GM10248 (cell line): ENCODE results near the gene KCTD14.
A peak's percentile ranks its signal among the peaks of the same experiment; 100 is the strongest.

Experiments used
- CTCF ChIA-PET: fragments of 300-600 bp; sonication (Branson Sonifier 250); formaldehyde crosslinking; extraction: SDS; loops from one replicate; lab custom pipeline; 2021; ENCODE audit warnings: antibody characterized with exemption; lab: Yijun Ruan, JAX
- POLR2A ChIA-PET: fragments of 350-650 bp; sonication (Branson Sonifier 250); formaldehyde crosslinking; extraction: SDS; loops from one replicate; lab custom pipeline; 2020; ENCODE audit warnings: antibody characterized with exemption; lab: Yijun Ruan, JAX
- DNase-seq: peaks from one replicate; pipeline ENCODE4 v3.0.0; 2012; ENCODE audit errors: extremely low spot score
- TF ChIP-seq, protein P1 (sequence below): IDR thresholded peaks from 2 replicates; pipeline ENCODE4 v1.5.1; 2012; ENCODE audit warnings: mild to moderate bottlenecking, low read depth; ENCODE audit errors: extremely low read depth, missing control alignments, control extremely low read depth

The KCTD14 gene

DNA sequence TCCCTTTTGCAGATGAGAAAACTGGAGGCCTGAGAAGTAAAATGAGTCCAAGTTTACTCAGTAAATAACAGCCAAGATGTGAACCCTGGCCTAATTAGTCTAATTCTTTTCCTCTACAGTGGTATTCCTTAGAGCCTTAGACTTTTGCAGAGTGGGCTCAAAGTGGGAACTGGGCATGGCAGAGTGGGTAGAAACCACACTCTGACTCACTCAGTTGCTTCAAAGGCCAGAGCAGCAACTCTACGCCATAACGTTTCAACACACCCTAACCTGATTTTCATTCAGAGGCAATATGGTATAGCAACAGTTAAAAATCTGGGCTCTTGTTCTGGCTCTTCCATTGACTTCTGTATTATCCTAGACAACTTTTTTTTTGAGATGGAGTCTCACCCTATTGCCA, 43.4 kb upstream of the KCTD14 start:
- TF ChIP-seq, protein P1, sequence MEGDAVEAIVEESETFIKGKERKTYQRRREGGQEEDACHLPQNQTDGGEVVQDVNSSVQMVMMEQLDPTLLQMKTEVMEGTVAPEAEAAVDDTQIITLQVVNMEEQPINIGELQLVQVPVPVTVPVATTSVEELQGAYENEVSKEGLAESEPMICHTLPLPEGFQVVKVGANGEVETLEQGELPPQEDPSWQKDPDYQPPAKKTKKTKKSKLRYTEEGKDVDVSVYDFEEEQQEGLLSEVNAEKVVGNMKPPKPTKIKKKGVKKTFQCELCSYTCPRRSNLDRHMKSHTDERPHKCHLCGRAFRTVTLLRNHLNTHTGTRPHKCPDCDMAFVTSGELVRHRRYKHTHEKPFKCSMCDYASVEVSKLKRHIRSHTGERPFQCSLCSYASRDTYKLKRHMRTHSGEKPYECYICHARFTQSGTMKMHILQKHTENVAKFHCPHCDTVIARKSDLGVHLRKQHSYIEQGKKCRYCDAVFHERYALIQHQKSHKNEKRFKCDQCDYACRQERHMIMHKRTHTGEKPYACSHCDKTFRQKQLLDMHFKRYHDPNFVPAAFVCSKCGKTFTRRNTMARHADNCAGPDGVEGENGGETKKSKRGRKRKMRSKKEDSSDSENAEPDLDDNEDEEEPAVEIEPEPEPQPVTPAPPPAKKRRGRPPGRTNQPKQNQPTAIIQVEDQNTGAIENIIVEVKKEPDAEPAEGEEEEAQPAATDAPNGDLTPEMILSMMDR: no peak
- ChIA-PET CTCF (interaction anchor here (0.9 to 1.9 kb wide), 2 partner anchors 10 to 21 kb away, joined by 4 to 7 read pairs; no protein-coding TSS in a partner anchor), POLR2A (no interaction called here)
- no peak for DNase-seq

DNA sequence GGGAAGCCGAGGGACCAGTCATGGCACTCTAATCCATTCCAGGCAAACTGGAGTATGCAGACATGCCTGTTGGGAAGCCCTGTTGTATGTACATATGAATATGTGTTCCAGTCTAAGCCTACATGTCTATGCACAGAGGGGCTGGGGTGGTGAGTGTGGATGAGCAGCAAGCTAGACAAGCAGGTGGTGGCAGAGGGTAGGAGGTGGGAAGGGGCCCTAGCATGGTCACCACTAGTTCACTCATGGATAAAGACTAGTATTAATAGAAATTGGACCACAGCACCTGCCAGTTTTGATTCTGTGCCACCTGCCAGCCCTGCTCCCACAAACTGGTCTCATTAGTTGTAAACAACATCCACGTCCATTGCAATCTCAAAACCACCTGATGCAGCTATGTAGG, 42.1 kb upstream of the KCTD14 start:
- TF ChIP-seq, protein P1: no peak
- no peak for DNase-seq
- ChIA-PET CTCF (interaction anchor here (0.9 to 1.9 kb wide), 2 partner anchors 11 to 20 kb away, joined by 4 to 7 read pairs; no protein-coding TSS in a partner anchor), POLR2A (no interaction called here)

DNA sequence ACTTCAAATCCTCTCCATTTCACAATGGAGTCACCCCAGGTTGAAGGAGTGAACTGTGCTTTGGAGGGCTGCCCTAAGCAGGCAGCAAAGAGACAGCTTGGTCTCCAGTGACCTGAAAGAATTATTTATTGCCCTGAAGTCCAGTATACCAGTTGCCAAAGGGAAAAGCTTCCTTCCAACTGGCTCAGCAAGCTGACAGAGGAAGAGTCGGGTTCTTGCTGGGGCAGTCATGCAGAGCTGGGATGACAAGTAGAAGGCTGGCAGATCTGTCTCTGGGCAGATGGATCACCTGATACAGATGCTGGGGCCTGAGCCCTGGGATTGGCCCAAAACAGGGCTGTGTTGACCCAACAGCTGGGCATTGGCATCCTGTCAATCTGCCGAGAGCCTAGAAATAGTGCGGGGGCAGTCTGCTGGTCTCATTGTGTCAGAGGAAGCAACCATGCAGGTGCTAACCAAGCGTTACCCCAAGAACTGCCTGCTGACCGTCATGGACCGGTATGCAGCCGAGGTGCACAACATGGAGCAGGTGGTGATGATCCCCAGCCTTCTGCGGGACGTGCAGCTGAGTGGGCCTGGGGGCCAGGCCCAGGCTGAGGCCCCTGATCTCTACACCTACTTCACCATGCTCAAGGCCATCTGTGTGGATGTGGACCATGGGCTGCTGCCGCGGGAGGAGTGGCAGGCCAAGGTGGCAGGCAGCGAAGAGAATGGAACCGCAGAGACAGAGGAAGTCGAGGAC, 40.5 kb upstream of the KCTD14 start, which contains the start of gene THRSP:
Gene THRSP, plus strand, starts transcription at position 422 of the 742 bp plus-strand sequence. Its CDS starts 21 bp downstream, at position 443.
- no peak for DNase-seq
- TF ChIP-seq, protein P1: no peak
- ChIA-PET POLR2A (no interaction called here), CTCF (interaction anchor here (1.0 to 1.3 kb wide), 2 partner anchors 17 to 18 kb away, joined by 3 to 6 read pairs; no protein-coding TSS in a partner anchor)

DNA sequence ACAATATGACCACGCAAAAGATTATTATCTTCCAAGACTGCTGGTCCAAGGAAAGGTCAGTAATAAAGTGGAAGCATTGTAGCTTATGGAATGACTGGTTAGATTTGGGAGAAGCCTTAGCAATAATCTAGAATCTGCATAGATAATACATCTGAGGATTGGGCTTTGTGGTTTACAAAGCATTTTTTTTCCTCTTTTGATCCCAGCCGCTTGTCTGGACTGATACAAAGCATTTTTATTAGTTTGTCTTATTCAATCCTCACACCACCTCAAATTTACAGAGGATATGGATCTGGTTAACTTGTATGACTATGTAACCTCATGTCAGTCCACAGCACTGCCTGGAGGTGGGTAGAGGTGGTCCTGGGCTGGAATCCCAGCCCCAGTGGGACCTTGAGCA, 39.6 kb upstream of the KCTD14 start:
- ChIA-PET CTCF (interaction anchor here (1.3 kb wide), 1 partner anchor 17 kb away, joined by 6 read pairs; no protein-coding TSS in a partner anchor), POLR2A (no interaction called here)
- no peak for DNase-seq
- TF ChIP-seq, protein P1: no peak

DNA sequence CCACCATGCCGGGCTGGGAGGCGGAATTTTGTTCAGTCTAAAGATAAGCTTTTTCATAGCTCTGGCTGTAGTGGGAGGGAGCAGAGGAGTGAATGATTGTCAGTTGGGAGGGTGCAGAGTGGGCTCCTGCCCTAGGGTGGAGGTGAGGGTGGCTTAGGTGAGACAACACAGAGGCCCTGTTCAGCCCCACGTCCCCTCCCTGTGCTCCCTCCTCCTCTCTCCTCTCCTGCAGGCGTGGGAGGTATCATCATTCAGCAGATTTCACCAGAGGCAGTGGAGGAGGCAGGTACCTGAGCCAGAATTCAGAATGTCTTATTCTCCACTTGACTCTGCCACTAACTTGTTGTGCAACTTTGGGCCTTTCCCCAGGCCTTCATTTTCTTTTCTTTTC, 38.8 kb upstream of the KCTD14 start:
- POLR2A ChIA-PET: no interaction called here
- CTCF ChIA-PET: interaction anchor here (0.7 to 1.9 kb wide), 2 partner anchors 14 to 21 kb away, joined by 3 to 7 read pairs; no protein-coding TSS in a partner anchor
- DNase-seq: no peak
- TF ChIP-seq, protein P1: no peak

DNA sequence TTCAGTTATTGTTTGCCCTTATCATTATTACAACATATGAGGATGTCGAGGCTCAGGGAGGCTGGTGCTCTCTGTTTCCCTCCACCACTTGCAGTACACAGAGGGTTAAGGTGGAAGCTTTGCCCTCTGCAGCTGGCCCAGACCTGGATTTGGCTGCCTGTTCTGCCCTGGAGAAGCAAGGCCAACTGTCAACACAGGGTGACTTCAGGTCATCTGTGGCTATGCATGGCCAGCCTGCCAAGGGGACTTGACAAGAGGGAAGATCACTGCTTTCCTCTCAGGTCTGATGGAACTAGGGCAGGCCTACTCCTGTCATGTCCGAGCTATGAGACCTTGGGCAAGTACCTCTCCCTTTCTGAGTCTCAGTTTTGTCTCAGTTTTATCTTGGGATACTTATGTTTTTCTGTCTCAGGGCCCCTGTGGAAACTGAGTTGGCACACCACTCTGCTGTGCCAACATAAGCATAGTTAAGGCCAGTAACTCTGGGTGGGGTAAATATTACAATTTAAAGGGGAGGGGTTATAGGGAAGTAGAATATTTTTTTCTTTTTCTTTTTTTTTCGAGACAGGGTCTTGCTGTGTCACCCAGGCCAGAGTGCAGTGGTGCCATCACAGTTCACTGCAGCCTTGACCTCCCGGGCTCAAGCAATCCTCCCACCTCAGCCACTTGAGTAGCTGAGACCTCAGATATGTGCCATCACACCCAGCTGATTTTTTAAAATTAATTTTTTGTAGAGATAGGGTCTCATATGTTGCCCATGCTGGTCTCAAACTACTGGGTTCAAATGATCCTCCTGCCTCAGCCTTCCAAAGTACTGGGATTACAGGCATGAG, 38.2 kb upstream of the KCTD14 start:
- ChIA-PET POLR2A (interaction anchor here (0.7 kb wide), 1 partner anchor 11 kb away, joined by 8 read pairs; no protein-coding TSS in a partner anchor), CTCF (interaction anchor here (0.7 to 1.9 kb wide), 4 partner anchors 14 to 20 kb away, joined by 3 to 7 read pairs (median 4); partner anchors contain the start of gene NDUFC2)
- TF ChIP-seq, protein P1: no peak
- peak; percentile 9 for DNase-seq
